Heart right ventricle (tissue), 16 donors: ENCODE data around the gene COA1. TPM values are rescaled to one million over a fixed set of nuclear protein-coding genes. Genes with fewer than 3 reads are reported as not detected.

Experiments used
- ATAC-seq, 8 donors: fragments of 200-7000 bp; cut with Tn5 transposase; one replicate each; pipeline ENCODE4 v1.9.1; 2020; ENCODE audit warnings: mild to moderate bottlenecking in 8 of 8, moderate library complexity in 8 of 8, moderate number of reproducible peaks in 1 of 8
- DNase-seq, 2 donors: peaks; one replicate each; pipeline ENCODE4 v3.0.0-alpha.2; 2020
- H3K27ac ChIP-seq, 10 donors: fragments of 200-600 bp; sonication (generic) in 2 of 10; one replicate each; pipeline versions ENCODE4 v1.5.0 to v1.8.0; 2020 to 2022; ENCODE audit warnings: mild to moderate bottlenecking in 3 of 10
- H3K27me3 ChIP-seq, 7 donors: fragments of 200-600 bp; one replicate each; pipeline ENCODE4 v1.8.0; 2021 to 2022; ENCODE audit warnings: mild to moderate bottlenecking in 2 of 7
- H3K36me3 ChIP-seq, 9 donors: fragments of 200-600 bp; sonication (generic) in 1 of 9; one replicate each; pipeline versions ENCODE4 v1.5.0 to v1.8.0; 2020 to 2022; ENCODE audit warnings: mild to moderate bottlenecking in 2 of 9
- H3K4me1 ChIP-seq, 9 donors: fragments of 200-600 bp; sonication (generic) in 1 of 9; one replicate each; pipeline versions ENCODE4 v1.5.0 to v1.8.0; 2020 to 2022; ENCODE audit warnings: mild to moderate bottlenecking in 4 of 9
- H3K4me3 ChIP-seq, 10 donors: fragments of 200-600 bp; sonication (generic) in 2 of 10; one replicate each; pipeline versions ENCODE4 v1.5.0 to v1.8.0; 2020 to 2022; ENCODE audit warnings: mild to moderate bottlenecking in 7 of 10, moderate library complexity in 2 of 10
- H3K9me3 ChIP-seq, 11 donors: fragments of 200-600 bp in 10 of 11; sonication (generic) in 2 of 11; one replicate each; pipeline versions ENCODE4 v1.5.0 to v1.8.0; 2013 to 2022; ENCODE audit warnings: mild to moderate bottlenecking in 2 of 11, control low read depth in 1 of 11, moderate library complexity in 1 of 11
- CTCF ChIP-seq, 9 donors: fragments of 200-600 bp; sonication (generic) in 2 of 9; IDR thresholded peaks; one replicate each; pipeline versions ENCODE4 v1.5.0 to v1.8.0; 2021 to 2022; ENCODE audit warnings: antibody characterized with exemption in 9 of 9, mild to moderate bottlenecking in 5 of 9, moderate library complexity in 1 of 9
- WGBS, 2 donors: extraction: QIAGEN DNeasy Blood & Tissue Kit; methylation state at CpG; one replicate each; pipeline ENCODE4 v1.1.7; 2013; ENCODE audit warnings: inconsistent platforms in 1 of 2; 5-methylcytosine and 5-hydroxymethylcytosine counted together
- intact Hi-C, 10 donors: fragments of 100-400 bp; cut with DNase I; formaldehyde crosslinking; loops; one replicate each; pipeline versions ENCODE4 v1.11.1 to v1.14.2; 2022
- polyA plus RNA-seq, 2 donors: library from polyadenylated mRNA; stranded (reverse); fragments of 200-250 nt; gene quantifications; one replicate each; pipeline ENCODE4 v1.2.3, GENCODE V29; 2013
- total RNA-seq, 10 donors: library from RNA; stranded (reverse); fragmentation: NEBNext Ultra II Directional in 3 of 10; extraction: Animal tissue kit (Norgen Biotek cat#: 25700) in 3 of 10; gene quantifications; one replicate each; pipeline versions ENCODE4 v1.2.1 to v1.2.4, GENCODE V29; 2021 to 2023
- donor health status: Arrhythmogenic right ventricular cardiomyopathy.
- donor health status: ischemic (EF 13 %, LVEDD 7.1; RV severe dilation, severe dysfunction).
- donor health status: healthy with polysubstance abuse.
- donor health status: DM: no; HTN: yes; CAD: no.
- donor health status: DM: no; HTN: no; CAD: no.
- donor health status: ischemic (EF 25% LVEDD 6.9; RV normal size, moderate dysfunction).
- donor health status: ischemic (EF 25% LVEDD 5.7; RV mildly dilated, moderate dysfunction).
- donor health status: healthy.
- donor health status: DM: yes; HTN: yes; CAD: no.
- donor health status: Ischemic cardiomyopathy.
- donor health status: ischemic (EF 35%, LVEDD 5.7; RV mildly dilated, moderate dysfunction).
- donor health status: nonischemic (EF 11% LVEDD 7.7; RV severe dilation, severe dysfunction).
- donor health status: DM: yes; HTN: yes; CAD: no.
- donor health status: PGD.
- donor health status: ischemic (EF 29% LVEDD 5.4; RV normal size, mild dysfunction).
- donor health status: nonischemic (EF 23%, LVEDD 6.1; RV moderate dilation, normal function).

COA1 gene
- total and polyA plus RNA-seq, 12 donors: 52.1 to 83.3 (median 75.4) TPM

GRCh38 chr7:43669286-43670081, 59.8 kb downstream of the COA1 start:
- Histone ChIP-seq H3K27me3 (no peaks in the 10 kb centered on the region), H3K4me1 (peaks cover 0 to 44% (median 16%) of the 10 kb centered on the region in 9 donors), H3K9me3 (peaks cover 0 to 21% (median 0%) of the 10 kb centered on the region in 11 donors), H3K27ac (no peak overlapping the region), H3K36me3 (no peaks in the 10 kb centered on the region), H3K4me3 (no peak overlapping the region)
- no peak for TF ChIP-seq CTCF (IDR thresholded peaks at IDR 0.05)
- ATAC-seq (no peak), DNase-seq (no peak)
- intact Hi-C loops: no loop called here
- 83 to 86% methylated on average over 15 of the region's 15 CpGs for WGBS, 2 donors

- Histone ChIP-seq H3K4me1 (peaks cover 0 to 40% (median 10%) of the 10 kb centered on the region in 9 donors), H3K9me3 (peaks cover 0 to 21% (median 0%) of the 10 kb centered on the region in 11 donors), H3K4me3 (no peak overlapping the region), H3K36me3 (no peaks in the 10 kb centered on the region), H3K27ac (no peak overlapping the region), H3K27me3 (no peaks in the 10 kb centered on the region)
- intact Hi-C loops: no loop called here
- TF ChIP-seq CTCF (IDR thresholded peaks at IDR 0.05): no peak
- ATAC-seq (no peak), DNase-seq (no peak)
- WGBS, 2 donors: 52 to 55% methylated on average over 1 of the region's 1 CpG
Observed at GRCh38 chr7:43668035-43668434, 61.3 kb downstream of the COA1 start.

- ATAC-seq (no peak), DNase-seq (no peak)
- H3K4me1 ChIP-seq: peaks cover 0 to 40% (median 10%) of the 10 kb centered on the region in 9 donors
- H3K9me3 ChIP-seq: peaks cover 0 to 14% (median 0%) of the 10 kb centered on the region in 11 donors
- H3K4me3 ChIP-seq: no peak overlapping the region
- intact Hi-C loops: no loop called here
- TF ChIP-seq CTCF (IDR thresholded peaks at IDR 0.05): no peak
- peaks cover 0 to 8% (median 0%) of the 10 kb centered on the region in 9 donors for H3K36me3 ChIP-seq
- H3K27ac ChIP-seq: peak overlapping the region in 1 of 10 donors; percentile 5
- no peaks in the 10 kb centered on the region for H3K27me3 ChIP-seq
Observed at GRCh38 chr7:43666938-43667337, 62.4 kb downstream of the COA1 start.

GRCh38 chr7:43664681-43665080, 64.6 kb downstream of the COA1 start:
- H3K27ac ChIP-seq: no peak overlapping the region
- DNase-seq (no peak), ATAC-seq (no peak)
- TF ChIP-seq CTCF (IDR thresholded peaks at IDR 0.05): no peak
- H3K4me3 ChIP-seq: no peak overlapping the region
- H3K27me3 ChIP-seq: no peaks in the 10 kb centered on the region
- peaks cover 0 to 8% (median 0%) of the 10 kb centered on the region in 9 donors for H3K36me3 ChIP-seq
- intact Hi-C loops: no loop called here
- WGBS, 2 donors: 0 to 55% methylated on average over 1 of the region's 1 CpG
- peaks cover 0 to 28% (median 5%) of the 10 kb centered on the region in 9 donors for H3K4me1 ChIP-seq
- H3K9me3 ChIP-seq: peaks cover 0 to 9% (median 0%) of the 10 kb centered on the region in 11 donors
